HUES6 (cell line): Measurements from ENCODE around the gene CACNA1C.

Experiments
- H3K27ac ChIP-seq: 2 replicates; pipeline ENCODE4 v1.7.0; 2013; ENCODE audit warnings: low read depth, mild to moderate bottlenecking, low read length, inconsistent platforms
- H3K27me3 ChIP-seq: 2 replicates; pipeline ENCODE4 v1.6.1; 2013; ENCODE audit warnings: low read length; ENCODE audit not compliant: control insufficient read depth, insufficient read depth
- H3K36me3 ChIP-seq: 2 replicates; pipeline ENCODE4 v1.6.1; 2013; ENCODE audit warnings: low read length; ENCODE audit not compliant: control insufficient read depth, insufficient read depth
- H3K4me1 ChIP-seq: 2 replicates; pipeline ENCODE4 v1.6.1; 2013; ENCODE audit warnings: low read length; ENCODE audit not compliant: control insufficient read depth, insufficient read depth
- H3K4me3 ChIP-seq: 2 replicates; pipeline ENCODE4 v1.5.1; 2013; ENCODE audit warnings: low read depth, low read length
- H3K9ac ChIP-seq: one replicate; pipeline ENCODE4 v1.6.1; 2013; ENCODE audit warnings: mild to moderate bottlenecking, low read length
- H3K9me3 ChIP-seq: 2 replicates; pipeline ENCODE4 v1.6.1; 2013; ENCODE audit warnings: low read depth, low read length; ENCODE audit not compliant: control insufficient read depth, insufficient read depth

CACNA1C gene

DNA sequence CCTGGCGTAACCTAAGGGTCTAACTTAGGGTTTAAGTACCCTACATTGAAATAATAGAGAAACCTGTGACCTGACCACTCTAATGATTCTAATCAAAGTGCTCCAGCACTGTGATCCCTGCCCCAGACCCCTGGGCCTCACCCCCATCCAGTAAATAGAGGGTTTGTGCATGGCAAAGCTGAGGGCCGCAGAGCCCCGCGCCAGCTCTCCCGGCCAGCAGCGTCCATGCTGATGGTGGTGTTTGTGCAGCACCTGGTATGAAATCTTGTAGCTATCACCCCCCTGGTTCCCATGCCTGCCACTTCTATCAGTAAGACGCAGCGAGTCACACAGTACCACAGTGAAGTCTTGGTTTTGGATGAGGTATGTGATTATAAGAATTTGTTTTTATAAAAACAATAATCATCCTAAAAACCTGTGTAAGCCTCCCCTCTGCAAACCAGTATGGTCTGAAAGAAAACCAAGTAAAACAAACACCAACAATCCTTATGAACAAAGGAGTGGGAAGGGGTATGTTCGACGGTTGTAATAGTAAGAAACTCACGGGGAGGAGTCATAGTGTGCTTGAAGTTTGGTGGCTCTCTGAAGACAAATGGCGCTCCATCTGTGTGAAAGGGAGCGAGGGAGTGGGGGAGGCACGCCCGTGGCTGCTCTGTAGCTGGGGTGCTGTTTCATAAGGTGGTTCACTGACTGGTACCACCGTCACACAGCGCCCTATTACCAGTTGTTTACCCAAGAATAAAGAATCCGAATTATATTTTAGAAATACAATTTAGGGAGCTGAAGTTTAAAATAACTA lies 156.2 kb downstream of the CACNA1C start:
- Histone ChIP-seq H3K4me3 (no peak overlapping the region), H3K36me3 (no peaks in the 10 kb centered on the region), H3K27ac (no peak overlapping the region), H3K27me3 (no peaks in the 10 kb centered on the region), H3K9ac (no peak overlapping the region), H3K9me3 (no peaks in the 10 kb centered on the region), H3K4me1 (peaks cover 15% of the 10 kb centered on the region; the same call in 1 of the 2 replicates)

DNA sequence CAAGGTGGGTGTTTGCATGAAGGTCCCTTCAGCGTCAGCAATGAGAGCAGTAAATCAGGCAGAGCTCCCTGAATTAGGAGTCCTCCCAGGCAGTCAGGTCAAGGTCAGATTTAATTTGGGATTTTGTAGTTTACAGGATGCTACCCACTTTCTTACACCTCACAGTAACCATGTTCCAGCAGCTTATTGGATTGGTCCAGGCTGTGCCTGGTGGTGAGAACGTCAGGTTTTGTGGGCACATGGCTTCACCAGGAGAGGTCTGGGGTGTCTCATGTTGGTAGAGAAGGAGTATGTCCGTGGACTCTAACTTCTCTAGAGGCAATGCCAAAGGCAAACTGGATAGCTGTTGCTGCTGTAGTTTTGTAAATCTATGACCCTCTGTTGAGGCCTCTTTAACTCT lies 158.3 kb downstream of the CACNA1C start:
- Histone ChIP-seq H3K9ac (no peak overlapping the region), H3K27me3 (no peaks in the 10 kb centered on the region), H3K27ac (no peak overlapping the region), H3K4me3 (no peak overlapping the region), H3K4me1 (peaks cover 11% of the 10 kb centered on the region; the same call in 1 of the 2 replicates), H3K9me3 (no peaks in the 10 kb centered on the region), H3K36me3 (no peaks in the 10 kb centered on the region)

GRCh38 chr12:2212537-2212936 lies 159.8 kb downstream of the CACNA1C start:
- no peaks in the 10 kb centered on the region for H3K36me3 ChIP-seq
- no peak overlapping the region for H3K27ac ChIP-seq
- H3K4me3 ChIP-seq, result no peak overlapping the region
- no peak overlapping the region for H3K9ac ChIP-seq
- no peaks in the 10 kb centered on the region for H3K9me3 ChIP-seq
- no peaks in the 10 kb centered on the region for H3K27me3 ChIP-seq
- peaks cover 11% of the 10 kb centered on the region; the same call in 1 of the 2 replicates for H3K4me1 ChIP-seq

DNA sequence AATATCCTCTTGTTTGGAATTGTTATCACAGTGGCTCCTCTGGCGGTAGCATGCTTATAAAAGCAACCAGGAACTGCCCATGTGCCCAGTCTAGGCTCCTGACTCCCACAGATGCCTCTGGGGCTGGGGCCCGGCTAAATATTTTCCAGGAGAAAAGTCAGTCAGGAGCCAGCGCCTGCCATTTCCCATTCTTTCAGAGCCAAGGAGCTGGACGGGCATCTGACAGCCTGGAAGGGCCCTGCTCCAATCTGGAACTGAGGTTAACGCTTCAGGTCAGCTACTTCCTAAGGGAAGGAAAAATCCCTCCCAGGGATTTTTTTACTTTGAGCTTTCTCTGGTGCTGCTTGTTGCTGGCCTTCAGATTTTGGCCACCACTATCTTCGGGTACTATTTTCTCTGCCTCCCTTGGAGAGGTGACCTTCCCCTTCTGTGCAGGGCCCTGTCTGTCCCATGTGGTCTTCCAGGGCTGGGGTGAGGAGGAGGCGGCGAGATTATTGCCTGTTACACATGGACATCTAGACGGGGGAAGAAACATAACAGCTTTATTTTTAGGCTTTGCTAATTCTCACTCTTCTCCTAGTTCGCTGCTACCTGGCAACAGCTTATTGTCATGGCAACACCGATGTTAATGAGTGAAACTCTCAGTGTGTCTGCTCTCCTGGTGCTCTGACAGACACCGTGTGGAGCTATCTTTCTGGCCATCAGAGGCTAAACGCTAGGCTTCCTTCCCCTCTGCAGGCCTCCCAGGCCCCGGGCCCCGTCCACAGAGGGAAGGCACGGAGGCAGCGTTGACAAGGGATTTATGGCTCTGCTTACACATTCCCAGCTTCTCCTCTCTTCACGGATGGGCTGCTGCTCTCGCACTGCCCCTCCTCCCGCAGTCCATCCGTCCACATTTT lies 160.4 kb downstream of the CACNA1C start:
- Histone ChIP-seq H3K4me1 (peaks cover 11% of the 10 kb centered on the region; the same call in 1 of the 2 replicates), H3K36me3 (no peaks in the 10 kb centered on the region), H3K9ac (no peak overlapping the region), H3K27me3 (no peaks in the 10 kb centered on the region), H3K4me3 (no peak overlapping the region), H3K9me3 (no peaks in the 10 kb centered on the region), H3K27ac (no peak overlapping the region)

DNA sequence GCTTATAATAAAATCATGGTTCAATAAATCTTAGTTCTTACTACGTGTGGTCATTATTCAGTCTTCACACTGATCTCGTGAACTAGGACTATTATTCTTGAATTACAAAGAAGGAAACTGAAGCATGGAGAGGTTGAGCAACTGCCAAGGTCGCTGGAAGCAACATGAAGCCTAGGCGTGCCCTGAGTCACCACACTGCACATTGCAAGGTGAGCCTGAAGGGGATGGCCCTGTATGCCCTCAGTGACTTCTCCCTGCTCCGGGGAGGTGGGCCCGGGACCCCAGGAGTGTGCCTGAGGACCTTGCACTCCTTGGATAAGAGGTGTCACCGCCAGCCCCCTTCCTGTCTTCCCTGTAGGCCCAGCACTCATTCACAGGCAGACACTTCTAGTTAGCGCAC lies 161.6 kb downstream of the CACNA1C start:
- Histone ChIP-seq H3K36me3 (no peaks in the 10 kb centered on the region), H3K4me1 (peaks cover 11% of the 10 kb centered on the region; the same call in 1 of the 2 replicates), H3K27ac (no peak overlapping the region), H3K4me3 (no peak overlapping the region), H3K9me3 (no peaks in the 10 kb centered on the region), H3K9ac (no peak overlapping the region), H3K27me3 (no peaks in the 10 kb centered on the region)

GRCh38 chr12:2215709-2216560 lies 163.1 kb downstream of the CACNA1C start:
- no peaks in the 10 kb centered on the region for H3K27me3 ChIP-seq
- H3K27ac ChIP-seq, result no peak overlapping the region
- no peak overlapping the region for H3K4me3 ChIP-seq
- peaks cover 11% of the 10 kb centered on the region; the same call in 1 of the 2 replicates for H3K4me1 ChIP-seq
- no peaks in the 10 kb centered on the region for H3K9me3 ChIP-seq
- no peaks in the 10 kb centered on the region for H3K36me3 ChIP-seq
- no peak overlapping the region for H3K9ac ChIP-seq

- Histone ChIP-seq H3K27ac (no peak overlapping the region), H3K4me3 (no peak overlapping the region), H3K36me3 (no peaks in the 10 kb centered on the region), H3K27me3 (no peaks in the 10 kb centered on the region; the same call in 1 of the 2 replicates), H3K9ac (no peak overlapping the region), H3K9me3 (no peaks in the 10 kb centered on the region), H3K4me1 (peaks cover 5% of the 10 kb centered on the region; the same call in 1 of the 2 replicates)
These were observed 165.9 kb downstream of the CACNA1C start for GRCh38 chr12:2218706-2219105.

GRCh38 chr12:2221030-2221621 lies 168.3 kb downstream of the CACNA1C start:
- Histone ChIP-seq H3K4me1 (no peaks in the 10 kb centered on the region; the same call in 1 of the 2 replicates), H3K9me3 (no peaks in the 10 kb centered on the region), H3K9ac (no peak overlapping the region), H3K27me3 (no peaks in the 10 kb centered on the region; the same call in 1 of the 2 replicates), H3K4me3 (no peak overlapping the region), H3K27ac (no peak overlapping the region), H3K36me3 (no peaks in the 10 kb centered on the region)

- Histone ChIP-seq H3K27ac (no peak overlapping the region), H3K4me3 (no peak overlapping the region), H3K36me3 (no peaks in the 10 kb centered on the region), H3K27me3 (no peaks in the 10 kb centered on the region; the same call in 1 of the 2 replicates), H3K9me3 (no peaks in the 10 kb centered on the region), H3K4me1 (no peaks in the 10 kb centered on the region), H3K9ac (no peak overlapping the region)
These were observed 169.9 kb downstream of the CACNA1C start for GRCh38 chr12:2222691-2223090.

DNA sequence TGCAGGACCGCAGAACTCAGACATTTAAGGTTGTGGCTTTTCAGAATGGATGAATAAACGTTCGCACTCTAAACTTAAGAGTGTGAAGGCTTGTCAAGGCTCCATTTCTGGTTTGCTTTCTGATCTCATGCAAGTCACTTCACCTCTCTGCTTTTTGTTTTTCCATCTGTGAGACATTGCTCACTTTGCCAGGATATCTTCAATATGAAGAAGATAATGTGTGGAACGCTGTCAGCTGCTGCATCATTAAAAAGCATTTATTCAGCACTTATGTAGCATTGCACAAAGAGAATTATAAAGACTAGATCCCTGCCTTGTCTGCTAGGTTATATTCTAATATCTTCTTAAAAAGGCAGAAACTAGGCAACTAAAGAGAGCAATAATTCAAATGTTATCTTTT lies 172.2 kb downstream of the CACNA1C start:
- Histone ChIP-seq H3K9ac (no peak overlapping the region), H3K36me3 (no peaks in the 10 kb centered on the region), H3K27ac (no peak overlapping the region), H3K9me3 (no peaks in the 10 kb centered on the region), H3K4me1 (no peaks in the 10 kb centered on the region), H3K27me3 (no peaks in the 10 kb centered on the region; the same call in 1 of the 2 replicates), H3K4me3 (no peak overlapping the region)
